HL-60 (cell line): Measurements from ENCODE around the gene LRRK1.

Experiments used
- DNase-seq, 2 experiments: peaks; one replicate each; pipeline ENCODE4 v3.0.0-alpha.2; 2010 to 2020; ENCODE audit warnings: low read depth in 1 of 2, low spot score in 1 of 2
- H3K27ac ChIP-seq: fragments of 250-450 bp; sonication (Bioruptor Pico); replicated peaks from 2 replicates; pipeline ENCODE4 v1.5.1; 2020; ENCODE audit warnings: mild to moderate bottlenecking, moderate library complexity
- H3K27me3 ChIP-seq: fragments of 250-450 bp; sonication (Bioruptor Pico); 2 replicates; pipeline ENCODE4 v1.5.1; 2021; ENCODE audit warnings: mild to moderate bottlenecking, moderate library complexity; ENCODE audit not compliant: insufficient read depth, poor library complexity, severe bottlenecking
- H3K4me3 ChIP-seq: replicated peaks from 2 replicates; pipeline ENCODE4 v1.5.1; 2011; ENCODE audit warnings: mild to moderate bottlenecking, control low read depth, low read length; ENCODE audit not compliant: insufficient read depth
- GABPA ChIP-seq: IDR thresholded peaks from 2 replicates; pipeline ENCODE4 v1.6.1; 2012; ENCODE audit warnings: low read depth
- POLR2AphosphoS5 ChIP-seq: IDR thresholded peaks from 2 replicates; pipeline ENCODE4 v1.6.1; 2012; ENCODE audit warnings: low read depth
- REST ChIP-seq: IDR thresholded peaks from 2 replicates; pipeline ENCODE4 v1.6.1; 2012; ENCODE audit warnings: low read depth; ENCODE audit not compliant: insufficient replicate concordance
- SPI1 ChIP-seq: IDR thresholded peaks from 2 replicates; pipeline ENCODE4 v1.6.1; 2012; ENCODE audit warnings: low read depth, mild to moderate bottlenecking, borderline replicate concordance
- TF ChIP-seq, protein P1 (sequence below): IDR thresholded peaks from one replicate; pipeline ENCODE4 v1.5.1; 2011; ENCODE audit warnings: low read length, control low read depth, inconsistent platforms; ENCODE audit not compliant: insufficient read depth

The LRRK1 gene

GRCh38 chr15:100986158-100986896 is 67.2 kb downstream of the LRRK1 start:
- no peaks in the 10 kb centered on the region for H3K27me3 ChIP-seq
- TF ChIP-seq SPI1 (no peak), REST (no peak), POLR2AphosphoS5 (no peak), GABPA (no peak)
- TF ChIP-seq, protein P1, sequence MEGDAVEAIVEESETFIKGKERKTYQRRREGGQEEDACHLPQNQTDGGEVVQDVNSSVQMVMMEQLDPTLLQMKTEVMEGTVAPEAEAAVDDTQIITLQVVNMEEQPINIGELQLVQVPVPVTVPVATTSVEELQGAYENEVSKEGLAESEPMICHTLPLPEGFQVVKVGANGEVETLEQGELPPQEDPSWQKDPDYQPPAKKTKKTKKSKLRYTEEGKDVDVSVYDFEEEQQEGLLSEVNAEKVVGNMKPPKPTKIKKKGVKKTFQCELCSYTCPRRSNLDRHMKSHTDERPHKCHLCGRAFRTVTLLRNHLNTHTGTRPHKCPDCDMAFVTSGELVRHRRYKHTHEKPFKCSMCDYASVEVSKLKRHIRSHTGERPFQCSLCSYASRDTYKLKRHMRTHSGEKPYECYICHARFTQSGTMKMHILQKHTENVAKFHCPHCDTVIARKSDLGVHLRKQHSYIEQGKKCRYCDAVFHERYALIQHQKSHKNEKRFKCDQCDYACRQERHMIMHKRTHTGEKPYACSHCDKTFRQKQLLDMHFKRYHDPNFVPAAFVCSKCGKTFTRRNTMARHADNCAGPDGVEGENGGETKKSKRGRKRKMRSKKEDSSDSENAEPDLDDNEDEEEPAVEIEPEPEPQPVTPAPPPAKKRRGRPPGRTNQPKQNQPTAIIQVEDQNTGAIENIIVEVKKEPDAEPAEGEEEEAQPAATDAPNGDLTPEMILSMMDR = no peak
- no peak overlapping the region for H3K27ac ChIP-seq
- no peak for DNase-seq
- no peak overlapping the region for H3K4me3 ChIP-seq

- no peak for DNase-seq
Observed at GRCh38 chr15:100987143-100987542, 68.0 kb downstream of the LRRK1 start.

DNA sequence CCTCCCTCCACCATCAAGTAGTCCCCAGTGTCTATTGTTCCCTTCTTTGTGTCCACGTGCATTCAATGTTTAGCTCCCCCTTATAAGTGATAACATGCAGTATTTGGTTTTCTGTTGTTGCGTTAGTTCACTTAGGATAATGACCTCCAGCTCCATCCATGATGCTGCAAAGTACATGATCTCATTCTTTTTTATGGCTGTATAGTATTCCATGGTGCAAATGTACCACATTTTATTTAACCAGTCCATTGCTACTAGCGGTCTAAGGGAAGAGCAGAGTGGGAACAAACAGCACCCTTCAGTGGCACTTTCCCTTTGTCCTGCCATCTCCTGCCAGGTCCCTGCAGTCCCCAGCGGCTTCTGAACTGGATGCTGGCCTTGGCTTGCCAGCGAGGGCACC is 69.1 kb downstream of the LRRK1 start:
- DNase-seq = no peak
- no peak overlapping the region for H3K27ac ChIP-seq
- TF ChIP-seq POLR2AphosphoS5 (no peak), GABPA (no peak), SPI1 (no peak), REST (no peak)
- TF ChIP-seq, protein P1 = no peak
- no peaks in the 10 kb centered on the region for H3K27me3 ChIP-seq
- no peak overlapping the region for H3K4me3 ChIP-seq

More at GRCh38 chr15:100987143-100987542, 68.0 kb downstream of the LRRK1 start:
- Histone ChIP-seq H3K4me3 (no peak overlapping the region), H3K27ac (no peak overlapping the region), H3K27me3 (no peaks in the 10 kb centered on the region)
- TF ChIP-seq POLR2AphosphoS5 (no peak), REST (no peak), SPI1 (no peak), GABPA (no peak)
- TF ChIP-seq, protein P1 = no peak
